ENCODE data around the gene ZNF668. TPM values are rescaled to one million over a fixed set of nuclear protein-coding genes. Genes with fewer than 3 reads are reported as not detected.
"Not testable (repeated sequence)": the region's sequence is repeated elsewhere in the genome, so short reads cannot be mapped to it uniquely, and the experiment has no call there.

ZNF668 gene
- total RNA-seq, 2 experiments from 2014 or later: 16.2 to 18.8 TPM

DNA sequence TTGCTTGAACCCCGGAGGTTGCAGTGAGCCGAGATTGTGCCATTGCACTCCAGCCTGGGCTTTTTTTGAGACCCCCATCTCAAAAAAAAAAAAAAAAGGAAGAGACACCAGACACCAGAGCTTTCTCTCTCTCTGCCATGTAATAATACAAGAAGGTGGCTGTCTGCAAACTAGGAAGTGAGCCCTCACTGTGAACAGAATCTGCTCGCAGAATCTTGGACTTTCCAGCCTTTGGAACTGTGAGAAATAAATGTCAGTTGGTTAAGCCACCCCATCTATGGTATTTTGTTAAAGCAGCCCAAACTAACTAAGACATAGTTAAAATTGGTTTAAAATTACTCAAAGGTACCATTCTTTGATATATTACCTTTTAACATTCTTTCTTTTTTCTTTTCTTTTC is 53.5 kb downstream of the ZNF668 start:
- POLR2A ChIA-PET: no interaction called here
- CTCF ChIA-PET: no interaction called here
- intact Hi-C loops (cut with micrococcal nuclease): no loop called here
- Mint-ChIP-seq H3K4me3 (no peak overlapping the region), H3K27ac (no peak overlapping the region), H3K4me1 (ENCODE audit: low read depth) (peaks cover 5% of the 10 kb centered on the region), H3K9me3 (no peaks in the 10 kb centered on the region), H3K36me3 (ENCODE audit: low read depth) (no peaks in the 10 kb centered on the region), H3K27me3 (peaks cover 2% of the 10 kb centered on the region)
- no peak for ATAC-seq
- no peak for DNase-seq
- TF ChIP-seq, protein P1, sequence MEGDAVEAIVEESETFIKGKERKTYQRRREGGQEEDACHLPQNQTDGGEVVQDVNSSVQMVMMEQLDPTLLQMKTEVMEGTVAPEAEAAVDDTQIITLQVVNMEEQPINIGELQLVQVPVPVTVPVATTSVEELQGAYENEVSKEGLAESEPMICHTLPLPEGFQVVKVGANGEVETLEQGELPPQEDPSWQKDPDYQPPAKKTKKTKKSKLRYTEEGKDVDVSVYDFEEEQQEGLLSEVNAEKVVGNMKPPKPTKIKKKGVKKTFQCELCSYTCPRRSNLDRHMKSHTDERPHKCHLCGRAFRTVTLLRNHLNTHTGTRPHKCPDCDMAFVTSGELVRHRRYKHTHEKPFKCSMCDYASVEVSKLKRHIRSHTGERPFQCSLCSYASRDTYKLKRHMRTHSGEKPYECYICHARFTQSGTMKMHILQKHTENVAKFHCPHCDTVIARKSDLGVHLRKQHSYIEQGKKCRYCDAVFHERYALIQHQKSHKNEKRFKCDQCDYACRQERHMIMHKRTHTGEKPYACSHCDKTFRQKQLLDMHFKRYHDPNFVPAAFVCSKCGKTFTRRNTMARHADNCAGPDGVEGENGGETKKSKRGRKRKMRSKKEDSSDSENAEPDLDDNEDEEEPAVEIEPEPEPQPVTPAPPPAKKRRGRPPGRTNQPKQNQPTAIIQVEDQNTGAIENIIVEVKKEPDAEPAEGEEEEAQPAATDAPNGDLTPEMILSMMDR (IDR thresholded peaks at IDR 0.05): no peak

DNA sequence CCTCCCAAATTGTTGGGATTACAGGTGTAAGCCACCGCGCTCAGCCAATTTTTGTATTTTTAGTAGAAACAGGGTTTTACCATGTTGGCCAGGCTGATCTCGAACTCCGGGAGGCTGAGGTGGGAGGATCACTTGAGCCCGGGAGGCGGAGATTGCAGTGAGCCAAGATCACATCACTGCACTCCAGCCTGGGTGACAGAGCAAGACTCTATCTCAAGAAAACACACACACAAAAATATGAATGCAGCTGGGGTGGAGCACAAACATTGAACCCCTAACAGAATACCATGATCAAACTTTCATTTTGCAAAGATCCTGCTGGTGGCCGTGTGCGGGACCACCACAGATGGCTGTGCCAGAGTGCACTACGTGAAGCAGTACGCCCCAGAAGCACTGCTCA is 56.3 kb downstream of the ZNF668 start:
- H3K9me3 Mint-ChIP-seq; intact Hi-C loops (cut with micrococcal nuclease); DNase-seq; H3K4me1 Mint-ChIP-seq (ENCODE audit: low read depth); CTCF ChIA-PET; H3K27ac Mint-ChIP-seq; POLR2A ChIA-PET; ATAC-seq; H3K27me3 Mint-ChIP-seq; H3K36me3 Mint-ChIP-seq (ENCODE audit: low read depth); H3K4me3 Mint-ChIP-seq: not testable (repeated sequence)

DNA sequence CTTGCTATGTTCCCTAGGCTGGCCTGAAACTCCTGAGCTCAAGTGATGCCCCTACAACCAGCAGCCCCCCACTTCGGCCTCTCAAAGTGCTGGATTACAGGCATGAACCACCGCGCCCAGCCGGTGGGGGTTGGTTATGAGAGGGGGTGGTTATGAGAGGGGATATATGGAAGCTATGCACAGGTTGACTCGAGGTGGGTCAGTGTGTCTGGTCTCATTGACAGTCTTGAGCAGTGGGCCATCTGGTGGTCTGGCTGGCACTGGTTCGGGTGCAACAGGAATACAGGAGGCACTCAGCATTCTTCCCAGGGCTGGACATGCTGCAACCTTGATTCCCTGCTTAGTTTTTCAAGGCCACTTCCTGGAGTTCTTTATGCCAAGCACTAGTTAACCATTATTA is 58.0 kb downstream of the ZNF668 start:
- intact Hi-C loops (cut with micrococcal nuclease): no loop called here
- ChIA-PET CTCF (no interaction called here), POLR2A (interaction anchor here (0.6 to 1.5 kb wide), 2 partner anchors 15 to 60 kb away, joined by 3 read pairs; no protein-coding TSS in a partner anchor)
- DNase-seq: no peak
- TF ChIP-seq, protein P1 (IDR thresholded peaks at IDR 0.05): no peak
- Mint-ChIP-seq H3K4me1 (ENCODE audit: low read depth) (peaks cover 4% of the 10 kb centered on the region), H3K36me3 (ENCODE audit: low read depth) (no peaks in the 10 kb centered on the region), H3K4me3 (no peak overlapping the region), H3K9me3 (no peaks in the 10 kb centered on the region), H3K27ac (no peak overlapping the region), H3K27me3 (peaks cover 17% of the 10 kb centered on the region)
- no peak for ATAC-seq

DNA sequence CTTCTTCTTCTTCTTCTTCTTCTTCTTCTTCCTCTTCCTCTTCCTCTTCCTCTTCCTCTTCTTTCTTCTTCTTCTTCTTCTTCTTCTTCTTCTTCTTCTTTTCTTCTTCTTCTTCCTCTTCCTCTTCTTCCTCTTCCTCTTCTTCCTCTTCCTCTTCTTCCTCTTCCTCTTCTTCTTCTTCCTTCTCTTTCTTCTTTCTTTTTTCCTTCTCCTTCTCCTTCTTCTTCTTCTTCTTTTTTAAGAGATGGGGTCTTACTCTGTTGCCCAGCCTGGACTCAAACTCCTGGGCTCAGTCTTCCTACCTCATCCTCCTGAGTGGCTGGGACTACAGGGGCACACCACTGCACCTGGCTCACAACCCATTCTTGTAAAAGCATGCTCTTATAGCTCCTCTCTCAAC is 60.7 kb downstream of the ZNF668 start:
- H3K4me3 Mint-ChIP-seq; ATAC-seq; intact Hi-C loops (cut with micrococcal nuclease); DNase-seq; H3K36me3 Mint-ChIP-seq (ENCODE audit: low read depth); H3K9me3 Mint-ChIP-seq; H3K27ac Mint-ChIP-seq: not testable (repeated sequence)
- Mint-ChIP-seq H3K27me3 (peaks cover 23% of the 10 kb centered on the region), H3K4me1 (ENCODE audit: low read depth) (peaks cover 13% of the 10 kb centered on the region)
- ChIA-PET CTCF (interaction anchor here (1.3 kb wide), 1 partner anchor 10 kb away, joined by 3 read pairs; no protein-coding TSS in a partner anchor), POLR2A (interaction anchor here (0.6 to 1.1 kb wide), 2 partner anchors 10 to 167 kb away, joined by 3 to 4 read pairs; no protein-coding TSS in a partner anchor)

DNA sequence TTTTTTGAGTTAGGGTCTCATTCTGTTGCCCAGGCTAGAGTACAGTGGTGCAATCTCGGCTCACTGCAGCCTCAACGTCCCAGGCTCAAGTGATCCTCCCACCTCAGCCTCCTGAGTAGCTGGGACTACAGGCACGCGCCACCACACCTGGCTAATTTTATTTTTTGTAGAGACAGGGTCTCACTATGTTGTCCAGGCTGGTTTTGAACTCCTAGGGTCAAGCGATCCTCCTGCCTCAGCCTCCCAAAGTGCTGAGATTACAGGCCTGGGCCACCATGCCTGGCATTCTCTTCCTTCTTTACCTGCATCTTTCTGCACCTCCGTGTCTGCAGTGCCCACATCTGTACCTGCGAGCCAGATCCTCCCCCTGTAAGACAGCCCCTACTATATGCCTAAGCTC is 62.2 kb downstream of the ZNF668 start:
- intact Hi-C loops (cut with micrococcal nuclease); ATAC-seq; H3K36me3 Mint-ChIP-seq (ENCODE audit: low read depth); POLR2A ChIA-PET; H3K27ac Mint-ChIP-seq; DNase-seq; H3K9me3 Mint-ChIP-seq: not testable (repeated sequence)
- Mint-ChIP-seq H3K4me1 (ENCODE audit: low read depth) (peaks cover 13% of the 10 kb centered on the region), H3K27me3 (peaks cover 23% of the 10 kb centered on the region), H3K4me3 (peak overlapping the region; percentile 62)
- CTCF ChIA-PET: interaction anchor here (1.3 kb wide), 1 partner anchor 11 kb away, joined by 3 read pairs; no protein-coding TSS in a partner anchor

Other genes starting within 250 kb of the ZNF668 start
- 10 to 100 TPM; 21.8 to 23.6 TPM for gene BCL7C, start 180.2 kb downstream of the ZNF668 start, total RNA-seq
- gene CTF1, start 177.6 kb downstream of the ZNF668 start, total RNA-seq: under 1 TPM; 0.31 to 0.32 TPM
- gene FBXL19, start 150.7 kb downstream of the ZNF668 start, total RNA-seq: 10 to 100 TPM; 21.1 to 22.0 TPM
- gene ORAI3, start 125.2 kb downstream of the ZNF668 start, total RNA-seq: 10 to 100 TPM in 1 of 2 experiments, 1 to 10 TPM in 1; 7.6 to 10.9 TPM
- gene SETD1A, start 116.5 kb downstream of the ZNF668 start, total RNA-seq: 10 to 100 TPM; 18.0 to 19.2 TPM
- 1 to 10 TPM in 1 of 2 experiments, under 1 TPM in 1; 0.45 to 1.3 TPM for gene HSD3B7, start 89.0 kb downstream of the ZNF668 start, total RNA-seq
- gene STX1B, start 63.6 kb downstream of the ZNF668 start, total RNA-seq: 1 to 10 TPM; 1.1 to 1.8 TPM
- gene STX4, start 40.7 kb downstream of the ZNF668 start, total RNA-seq: 10 to 100 TPM; 25.2 to 27.7 TPM
- gene ZNF646, start 182 bp upstream of the ZNF668 start, total RNA-seq: 10 to 100 TPM; 22.0 to 24.4 TPM
- gene PRSS53, start 14.7 kb upstream of the ZNF668 start, total RNA-seq: 1 to 10 TPM; 5.5 to 8.6 TPM
- 10 to 100 TPM; 68.5 to 71.5 TPM for gene VKORC1, start 20.6 kb upstream of the ZNF668 start, total RNA-seq
- 10 to 100 TPM; 55.1 to 58.7 TPM for gene BCKDK, start 34.1 kb upstream of the ZNF668 start, total RNA-seq
- gene KAT8, start 43.4 kb upstream of the ZNF668 start, total RNA-seq: 10 to 100 TPM; 55.6 to 58.7 TPM
- not detected for gene PRSS8, start 61.5 kb upstream of the ZNF668 start, total RNA-seq
- gene PRSS36, start 75.8 kb upstream of the ZNF668 start, total RNA-seq: under 1 TPM; 0.18 to 0.72 TPM
- gene FUS, start 105.9 kb upstream of the ZNF668 start, total RNA-seq: 100 to 1,000 TPM; 486 to 533 TPM
- 1 to 10 TPM; 5.9 to 6.1 TPM for gene PYCARD, start 128.5 kb upstream of the ZNF668 start, total RNA-seq
- gene TRIM72, start 139.9 kb upstream of the ZNF668 start, total RNA-seq: not detected
- not detected for gene PYDC1, start 142.9 kb upstream of the ZNF668 start, total RNA-seq
- under 1 TPM; 0.88 to 0.96 TPM for gene ITGAM, start 185.7 kb upstream of the ZNF668 start, total RNA-seq